GM12873 (cell line): ENCODE data around the gene PRKCH.

Experiments
- CTCF ChIP-seq: IDR thresholded peaks from 2 replicates; pipeline ENCODE4 v1.5.1; 2012; ENCODE audit warnings: low read depth, mild to moderate bottlenecking, moderate library complexity, low read length, control low read depth; ENCODE audit not compliant: insufficient read depth; ENCODE audit errors: missing control alignments

PRKCH gene

GRCh38 chr14:61514927-61515326 is 193.5 kb downstream of the PRKCH start:
- TF ChIP-seq CTCF: no peak

GRCh38 chr14:61515436-61516117 is 194.2 kb downstream of the PRKCH start:
- TF ChIP-seq CTCF: no peak

- no peak for TF ChIP-seq CTCF
These were observed 194.9 kb downstream of the PRKCH start for GRCh38 chr14:61516118-61516743.

- no peak for TF ChIP-seq CTCF
These were observed 195.7 kb downstream of the PRKCH start for GRCh38 chr14:61516964-61517653.

GRCh38 chr14:61517911-61518384 is 196.6 kb downstream of the PRKCH start:
- no peak for TF ChIP-seq CTCF

- no peak for TF ChIP-seq CTCF
These were observed 197.0 kb downstream of the PRKCH start for GRCh38 chr14:61518403-61518802.

GRCh38 chr14:61519106-61519505 is 197.7 kb downstream of the PRKCH start:
- TF ChIP-seq CTCF: no peak
